NCI-H69 (cell line): ENCODE results near the gene EML5.
"Not testable (repeated sequence)": the region's sequence is repeated elsewhere in the genome, so short reads cannot be mapped to it uniquely, and the experiment has no call there.

Experiments
- DNase-seq: peaks from one replicate; lab custom pipeline; 2025; lab: John Stamatoyannopoulos, UW

EML5 gene

DNA sequence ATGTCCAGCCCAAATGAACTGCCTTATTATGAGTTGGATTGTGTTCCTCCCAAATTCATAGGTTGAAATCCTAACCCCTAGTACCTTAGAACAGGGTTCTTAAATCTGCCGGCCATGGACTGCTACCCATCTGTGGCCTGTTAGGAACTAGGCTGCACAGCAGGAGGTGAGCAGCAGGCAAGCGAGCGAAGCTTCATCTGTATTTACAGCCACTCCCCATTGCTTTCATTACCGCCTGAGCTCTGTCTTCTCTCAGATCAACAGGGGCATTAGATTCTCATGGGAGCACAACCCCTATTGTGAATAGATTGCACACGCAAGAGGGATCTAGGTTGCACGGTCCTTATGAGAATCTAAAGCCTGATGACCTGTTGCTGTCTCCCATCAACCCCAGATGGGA, 9.8 kb upstream of the EML5 start:
- DNase-seq, result peak; percentile 68

DNA sequence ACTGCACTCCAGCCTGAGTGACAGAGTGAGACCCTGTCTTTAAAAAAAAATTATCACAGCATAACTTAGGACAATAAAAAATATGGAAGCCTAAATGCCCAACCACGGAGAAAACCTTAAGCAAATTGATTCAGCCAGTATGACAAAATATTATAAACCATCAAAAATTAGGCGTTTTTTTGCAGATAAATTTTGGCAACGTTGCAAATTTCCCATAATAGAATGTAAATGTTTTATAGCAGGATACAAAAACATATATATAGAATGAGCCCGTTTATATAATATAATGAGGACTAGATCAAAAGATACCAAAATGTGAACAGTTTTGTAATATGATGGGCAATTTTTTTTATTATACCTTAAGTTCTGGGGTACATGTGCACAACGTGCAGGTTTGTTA, 6.8 kb upstream of the EML5 start:
- no peak for DNase-seq

GRCh38 chr14:88798156-88798555, 5.4 kb upstream of the EML5 start:
- peak; percentile 95 for DNase-seq

DNA sequence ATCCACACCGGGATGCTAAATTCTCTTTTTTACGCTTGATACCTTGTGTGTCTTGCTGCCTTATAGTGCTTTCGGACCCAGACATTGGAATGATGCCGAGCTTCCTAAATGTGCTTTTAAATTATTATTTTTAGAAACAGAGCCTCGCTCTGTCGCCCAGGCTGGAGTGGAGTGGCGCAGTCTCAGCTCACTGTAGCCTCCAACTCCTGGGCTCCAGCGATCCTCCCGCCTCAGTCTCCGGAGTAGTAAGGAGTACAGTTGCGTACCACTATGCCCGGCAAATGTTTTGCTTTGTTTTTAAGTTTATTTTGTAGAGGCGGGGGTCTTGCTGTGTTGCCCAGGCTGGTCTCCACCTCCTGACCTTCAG, 489 bp upstream of the EML5 start:
- DNase-seq, result no peak

- peak; percentile 93 for DNase-seq
Measured at GRCh38 chr14:88791629-88792472, 902 bp downstream of the EML5 start.

- no peak for DNase-seq
Measured at GRCh38 chr14:88791252-88791621, 1.5 kb downstream of the EML5 start.

GRCh38 chr14:88790501-88791251, 2.1 kb downstream of the EML5 start:
- peak; percentile 59 for DNase-seq

DNA sequence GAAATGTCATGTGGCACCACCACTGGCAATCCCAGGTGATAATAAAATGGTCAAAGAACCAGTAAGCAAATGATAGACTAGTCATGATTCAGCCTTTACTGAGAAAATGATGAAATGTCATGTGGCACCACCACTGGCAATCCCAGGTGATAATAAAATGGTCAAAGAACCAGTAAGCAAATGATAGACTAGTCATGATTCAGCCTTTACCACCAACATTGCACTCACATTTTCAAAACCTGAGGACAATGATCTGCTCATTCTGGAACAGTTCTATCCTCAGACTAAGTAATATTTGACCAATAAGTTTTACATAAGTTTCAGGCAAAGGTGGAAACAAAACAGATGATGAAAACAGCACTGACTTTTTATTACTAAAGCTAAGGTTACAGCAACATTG, 3.2 kb downstream of the EML5 start:
- not testable (repeated sequence) for DNase-seq

DNA sequence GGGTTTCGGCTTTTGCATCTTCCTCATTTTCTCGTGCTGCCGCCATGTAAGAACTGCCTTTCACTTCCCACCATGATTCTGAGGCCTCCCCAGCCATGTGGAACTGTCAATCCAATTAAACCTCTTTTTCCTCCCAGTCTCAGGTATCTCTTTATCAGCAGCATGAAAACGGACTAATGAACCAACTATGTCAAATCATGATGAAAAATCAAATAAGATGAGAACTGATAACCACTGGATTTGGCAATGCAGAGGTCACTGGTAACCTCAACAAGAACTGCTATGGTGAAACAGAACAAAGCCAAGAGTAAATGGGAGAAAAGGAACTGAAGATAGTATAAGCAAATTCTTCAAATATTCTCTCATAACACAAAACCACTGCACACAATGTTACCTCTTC, 6.0 kb downstream of the EML5 start:
- DNase-seq, result no peak

- no peak for DNase-seq
Measured at GRCh38 chr14:88785911-88786310, 6.8 kb downstream of the EML5 start.

DNA sequence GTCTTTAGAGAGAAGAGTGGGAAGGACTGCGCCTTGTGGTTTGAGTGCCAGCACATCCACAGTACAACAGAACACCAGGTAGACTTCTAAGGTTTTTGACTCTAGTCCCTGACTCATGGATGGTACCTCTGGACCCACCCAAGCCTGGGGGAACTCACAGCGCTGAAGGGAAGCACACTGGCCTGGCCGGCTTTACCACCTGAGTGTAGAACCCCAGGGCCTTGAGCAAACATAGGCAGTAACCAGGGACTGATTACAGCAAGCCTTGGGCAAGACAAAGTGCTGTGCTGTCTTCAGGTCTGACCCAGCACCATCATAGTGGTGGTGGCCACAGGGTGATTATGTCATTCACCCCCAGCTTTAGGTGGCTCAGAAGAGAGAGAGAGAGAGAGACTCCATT, 17.2 kb downstream of the EML5 start:
- no peak for DNase-seq

- no peak for DNase-seq
Measured at GRCh38 chr14:88770736-88771135, 22.0 kb downstream of the EML5 start.

DNA sequence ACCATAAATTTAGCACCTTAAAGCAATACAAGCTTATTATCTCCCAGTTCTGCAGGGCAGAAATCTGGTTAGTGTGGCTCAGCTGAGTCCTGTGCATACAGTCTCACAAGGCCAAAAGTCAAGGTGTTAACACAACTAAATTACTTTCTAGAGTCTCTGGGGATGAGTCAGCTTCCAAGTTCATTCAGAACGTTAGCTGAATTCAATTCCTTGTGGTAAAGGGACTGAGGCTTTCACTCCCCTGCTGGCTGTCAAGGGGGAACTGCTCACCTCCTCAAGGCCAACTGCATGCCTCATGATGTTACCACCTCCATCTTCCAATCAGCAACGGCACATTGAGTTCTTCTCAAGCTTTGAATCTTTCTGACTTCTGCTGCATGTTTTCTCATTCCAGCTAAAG, 27.6 kb downstream of the EML5 start:
- DNase-seq, result no peak

DNA sequence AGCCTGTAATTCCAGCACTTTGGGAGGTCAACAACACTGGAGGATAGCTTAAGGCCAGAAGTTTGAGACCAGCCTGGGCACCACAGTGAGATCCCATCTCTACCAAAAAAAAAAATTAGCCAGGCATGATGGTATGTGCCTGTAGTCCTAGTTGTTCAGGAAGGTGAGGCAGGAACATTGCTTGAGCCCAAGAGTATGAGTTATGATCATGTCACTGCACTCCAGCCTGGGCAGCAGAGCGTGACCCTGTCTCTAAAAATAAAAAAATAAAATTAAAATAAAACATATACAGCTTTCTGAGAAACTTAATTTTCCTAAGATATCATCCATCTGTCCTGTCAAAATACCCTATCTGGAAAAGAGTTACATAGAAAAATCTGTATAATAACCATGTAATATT, 38.9 kb downstream of the EML5 start:
- DNase-seq, result no peak

GRCh38 chr14:88750945-88751344, 41.8 kb downstream of the EML5 start:
- no peak for DNase-seq

GRCh38 chr14:88750413-88750812, 42.3 kb downstream of the EML5 start:
- DNase-seq, result no peak

- DNase-seq, result peak; percentile 33
Measured at GRCh38 chr14:88749139-88749538, 43.6 kb downstream of the EML5 start.

DNA sequence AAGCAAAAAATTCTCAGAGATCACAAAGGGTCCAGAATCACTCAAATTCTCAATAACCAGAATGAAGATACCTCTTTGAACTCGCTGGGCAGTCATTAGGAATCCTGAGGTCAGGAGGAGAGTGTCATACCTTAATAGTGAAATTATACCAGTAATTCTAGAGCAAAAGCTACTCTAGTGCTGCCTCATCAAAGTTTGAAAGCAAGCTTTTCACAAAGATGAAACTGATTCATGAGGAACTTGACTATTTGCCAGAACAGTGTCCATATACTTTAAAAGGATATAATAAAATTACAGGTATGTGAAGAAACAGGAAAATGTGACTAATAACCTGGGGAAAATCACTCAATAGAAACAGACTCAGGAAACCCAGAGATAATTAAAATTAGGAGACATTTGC, 44.5 kb downstream of the EML5 start:
- DNase-seq, result no peak

DNA sequence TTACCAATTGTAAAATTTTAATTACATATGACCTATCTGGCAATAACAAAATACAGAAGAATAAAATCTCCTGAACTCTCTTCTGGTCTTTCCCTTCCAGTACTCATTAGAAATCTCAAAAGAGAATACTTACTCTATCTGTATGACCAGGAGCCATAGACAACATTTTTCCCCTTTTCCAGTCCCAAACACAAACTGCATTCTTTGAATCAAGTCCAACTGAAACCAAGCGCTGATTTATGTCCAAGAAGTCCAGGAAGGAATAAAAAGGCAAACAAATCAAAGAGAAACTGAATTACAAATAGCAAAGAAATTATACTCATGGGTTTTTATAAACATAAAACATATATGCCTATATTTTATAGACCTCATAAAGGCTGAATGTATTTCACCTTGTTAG, 46.7 kb downstream of the EML5 start:
- DNase-seq, result no peak

GRCh38 chr14:88737245-88737644, 55.5 kb downstream of the EML5 start:
- no peak for DNase-seq

- DNase-seq, result peak; percentile 88
Measured at GRCh38 chr14:88733121-88733520, 59.6 kb downstream of the EML5 start.

DNA sequence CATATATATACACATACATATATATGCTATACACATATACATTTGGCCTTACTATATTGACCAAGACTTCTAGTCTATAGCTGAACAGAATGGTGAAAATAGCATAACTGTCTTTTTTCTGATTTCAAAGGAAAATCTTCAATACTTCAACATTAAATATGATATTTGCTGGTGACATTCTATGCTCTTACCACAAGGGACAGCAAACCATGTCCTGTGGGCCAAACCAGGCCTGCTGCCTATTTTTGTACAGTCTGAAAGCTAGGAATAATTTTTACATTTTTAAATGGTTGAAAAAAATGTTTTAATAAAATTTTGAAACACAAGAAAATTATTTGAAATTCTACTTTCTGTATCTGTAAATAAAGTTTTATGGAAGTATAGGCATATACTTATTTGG, 63.6 kb downstream of the EML5 start:
- peak; percentile 14 for DNase-seq

GRCh38 chr14:88727057-88727456, 65.7 kb downstream of the EML5 start:
- DNase-seq, result no peak

DNA sequence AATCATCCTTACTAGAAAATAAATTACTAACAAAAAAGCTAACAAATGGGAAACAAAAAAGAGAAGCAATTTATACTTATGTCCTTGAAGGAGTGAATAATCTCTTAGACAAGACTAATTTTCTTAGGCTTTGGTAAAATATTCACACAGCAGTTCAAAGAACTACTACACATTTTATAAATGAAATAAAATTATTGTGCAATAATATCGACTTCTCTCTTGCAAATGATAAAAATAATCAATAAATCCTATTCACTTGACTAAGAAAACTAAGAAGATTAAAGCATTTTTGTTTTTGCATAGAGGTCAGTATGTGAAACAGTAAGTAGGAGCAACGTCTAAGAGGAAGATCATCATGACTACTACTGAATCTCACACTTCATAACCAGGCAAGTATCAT, 82.0 kb downstream of the EML5 start:
- no peak for DNase-seq
